Coronary artery (tissue), 2 donors: Measurements from ENCODE around the gene FAM210A.

Experiments used
- DNase-seq: peaks from one replicate; pipeline ENCODE4 v3.0.0-alpha.2; 2017; ENCODE audit warnings: low spot score
- H3K27ac ChIP-seq, 2 donors: fragments of 200-600 bp; sonication (generic); one replicate each; pipeline ENCODE4 v1.5.1; 2016 to 2019
- H3K4me3 ChIP-seq: fragments of 200-600 bp; sonication (generic); 2 replicates; pipeline ENCODE4 v1.5.1; 2016; ENCODE audit warnings: mild to moderate bottlenecking, moderate library complexity
- CTCF ChIP-seq: fragments of 200-600 bp; sonication (generic); IDR thresholded peaks from one replicate; pipeline ENCODE4 v1.5.1; 2019; ENCODE audit warnings: antibody characterized with exemption

Gene FAM210A

GRCh38 chr18:13720847-13721246 is 5.5 kb downstream of the FAM210A start:
- TF ChIP-seq CTCF, result no peak
- DNase-seq, result no peak
- no peak overlapping the region for H3K4me3 ChIP-seq
- no peak overlapping the region for H3K27ac ChIP-seq

- Histone ChIP-seq H3K4me3 (no peak overlapping the region), H3K27ac (no peak overlapping the region)
- DNase-seq, result no peak
- TF ChIP-seq CTCF, result no peak
These were observed 6.2 kb downstream of the FAM210A start for GRCh38 chr18:13720123-13720522.

- TF ChIP-seq CTCF, result no peak
- no peak for DNase-seq
- Histone ChIP-seq H3K27ac (no peak overlapping the region), H3K4me3 (no peak overlapping the region)
These were observed 9.4 kb downstream of the FAM210A start for GRCh38 chr18:13716916-13717315.

- Histone ChIP-seq H3K4me3 (no peak overlapping the region), H3K27ac (no peak overlapping the region)
- TF ChIP-seq CTCF, result no peak
- no peak for DNase-seq
These were observed 11.0 kb downstream of the FAM210A start for GRCh38 chr18:13715330-13715729.

- no peak overlapping the region for H3K27ac ChIP-seq
- DNase-seq, result no peak
- TF ChIP-seq CTCF, result no peak
- H3K4me3 ChIP-seq, result no peak overlapping the region
These were observed 12.8 kb downstream of the FAM210A start for GRCh38 chr18:13713455-13714055.

GRCh38 chr18:13712400-13713131 is 13.8 kb downstream of the FAM210A start:
- no peak overlapping the region for H3K4me3 ChIP-seq
- H3K27ac ChIP-seq, result no peak overlapping the region
- TF ChIP-seq CTCF, result no peak
- DNase-seq, result no peak

- no peak for DNase-seq
- no peak overlapping the region for H3K4me3 ChIP-seq
- H3K27ac ChIP-seq, result no peak overlapping the region
- no peak for TF ChIP-seq CTCF
These were observed 15.9 kb downstream of the FAM210A start for GRCh38 chr18:13710414-13710831.
